GM23338 (cell line): ENCODE measurements around the gene SCNN1B. TPM values are rescaled to one million over a fixed set of nuclear protein-coding genes. Genes with fewer than 3 reads are reported as not detected.

Experiments
- ATAC-seq: fragments of 200-7000 bp; cut with Tn5 transposase; 3 replicates; pipeline ENCODE4 v1.9.1; 2020
- DNase-seq: peaks from one replicate; pipeline ENCODE4 v3.0.0-alpha.2; 2015; ENCODE audit warnings: low spot score
- H2AFZ ChIP-seq: fragments of 200-600 bp; sonication (generic); 2 replicates; pipeline ENCODE4 v1.8.0; 2016; ENCODE audit warnings: antibody characterized with exemption, mild to moderate bottlenecking, moderate library complexity
- H3F3A ChIP-seq: fragments of 200-600 bp; sonication (generic); replicated peaks from 2 replicates; pipeline ENCODE4 v1.8.0; 2017; ENCODE audit warnings: antibody characterized with exemption, mixed run types, low read depth
- H3K27ac ChIP-seq: fragments of 200-600 bp; sonication (generic); 2 replicates; pipeline ENCODE4 v1.6.1; 2016; ENCODE audit warnings: low read depth
- H3K27me3 ChIP-seq: fragments of 200-600 bp; sonication (generic); 2 replicates; pipeline ENCODE4 v1.8.0; 2016; ENCODE audit warnings: mild to moderate bottlenecking, mixed run types, moderate library complexity; ENCODE audit not compliant: insufficient read depth
- H3K36me3 ChIP-seq: fragments of 200-600 bp; sonication (generic); 2 replicates; pipeline ENCODE4 v1.8.0; 2016; ENCODE audit warnings: mild to moderate bottlenecking; ENCODE audit not compliant: insufficient read depth
- H3K4me1 ChIP-seq: fragments of 200-600 bp; sonication (generic); 2 replicates; pipeline ENCODE4 v1.8.0; 2016; ENCODE audit warnings: mild to moderate bottlenecking, moderate library complexity; ENCODE audit not compliant: insufficient read depth
- H3K4me2 ChIP-seq: fragments of 200-600 bp; sonication (generic); 2 replicates; pipeline ENCODE4 v1.7.1; 2017; ENCODE audit warnings: mixed run types
- H3K4me3 ChIP-seq: fragments of 200-600 bp; sonication (generic); 2 replicates; pipeline ENCODE4 v1.6.1; 2016; ENCODE audit warnings: mixed run types
- H3K79me2 ChIP-seq: fragments of 200-600 bp; sonication (generic); replicated peaks from 2 replicates; pipeline ENCODE4 v1.8.0; 2017; ENCODE audit warnings: mild to moderate bottlenecking; ENCODE audit not compliant: insufficient read depth
- H3K9me2 ChIP-seq: fragments of 200-600 bp; sonication (generic); 2 replicates; pipeline ENCODE4 v1.8.0; 2017; ENCODE audit not compliant: insufficient read depth
- H4K20me1 ChIP-seq: fragments of 200-600 bp; sonication (generic); replicated peaks from 2 replicates; pipeline ENCODE4 v1.8.0; 2017; ENCODE audit warnings: mild to moderate bottlenecking; ENCODE audit not compliant: insufficient read depth
- H3K27ac Mint-ChIP-seq: 2 replicates; pipeline ENCODE4 v1.8.0; 2020; ENCODE audit warnings: inconsistent platforms, mild to moderate bottlenecking, moderate library complexity, mixed read lengths
- H3K27me3 Mint-ChIP-seq: 3 replicates; pipeline ENCODE4 v1.8.0; 2022; ENCODE audit warnings: low read depth, mild to moderate bottlenecking, moderate library complexity, mixed read lengths, inconsistent platforms; ENCODE audit not compliant: insufficient read depth, poor library complexity
- H3K36me3 Mint-ChIP-seq: 3 replicates; pipeline ENCODE4 v1.8.0; 2021; ENCODE audit warnings: low read depth, mild to moderate bottlenecking, inconsistent platforms, moderate library complexity, mixed read lengths
- H3K4me1 Mint-ChIP-seq: 3 replicates; pipeline ENCODE4 v1.8.0; 2020; ENCODE audit warnings: mild to moderate bottlenecking, inconsistent platforms, mixed read lengths
- H3K4me3 Mint-ChIP-seq: 3 replicates; pipeline ENCODE4 v1.8.0; 2021; ENCODE audit warnings: moderate library complexity, mild to moderate bottlenecking, inconsistent platforms, mixed read lengths
- H3K9me3 Mint-ChIP-seq: 3 replicates; pipeline ENCODE4 v1.8.0; 2020; ENCODE audit warnings: moderate library complexity, mild to moderate bottlenecking, inconsistent platforms, mixed read lengths
- CREB1 ChIP-seq: fragments of 250-450 bp; sonication (Bioruptor Pico); IDR thresholded peaks from 2 replicates; pipeline ENCODE4 v1.5.0; 2020; ENCODE audit warnings: low read depth, mild to moderate bottlenecking, moderate library complexity
- EZH2 ChIP-seq: fragments of 200-600 bp; sonication (generic); IDR thresholded peaks from one replicate; pipeline ENCODE4 v1.8.0; 2017; ENCODE audit warnings: antibody characterized with exemption, mild to moderate bottlenecking, low read depth; ENCODE audit not compliant: unreplicated experiment
- EZH2phosphoT487 ChIP-seq: fragments of 200-600 bp; sonication (generic); IDR thresholded peaks from one replicate; pipeline ENCODE4 v1.8.1; 2018; ENCODE audit warnings: antibody characterized with exemption; ENCODE audit not compliant: unreplicated experiment
- JUNB ChIP-seq: IDR thresholded peaks from one replicate; pipeline ENCODE4 v1.6.1; 2016; ENCODE audit warnings: antibody characterized with exemption; ENCODE audit not compliant: unreplicated experiment
- NANOG ChIP-seq: IDR thresholded peaks from 2 replicates; pipeline ENCODE4 v1.6.1; 2016; ENCODE audit warnings: antibody characterized with exemption, borderline replicate concordance
- POLR2AphosphoS5 ChIP-seq: IDR thresholded peaks from 2 replicates; pipeline ENCODE4 v1.6.1; 2016; ENCODE audit warnings: antibody characterized with exemption, low read depth
- STAT1 ChIP-seq: IDR thresholded peaks from one replicate; pipeline ENCODE4 v1.6.1; 2016; ENCODE audit warnings: antibody characterized with exemption; ENCODE audit not compliant: unreplicated experiment
- ZNF114 ChIP-seq: fragments of 250-450 bp; sonication (Bioruptor Pico); IDR thresholded peaks from 2 replicates; pipeline ENCODE4 v1.5.0; 2020; ENCODE audit warnings: mild to moderate bottlenecking, moderate library complexity
- ZNF331 ChIP-seq: fragments of 250-450 bp; sonication (Bioruptor Pico); IDR thresholded peaks from 2 replicates; pipeline ENCODE4 v1.5.0; 2020; ENCODE audit warnings: low read depth, mild to moderate bottlenecking, moderate library complexity
- polyA plus RNA-seq: library from polyadenylated mRNA; unstranded; fragments of >200 nt; fragmentation: Nextera tagmentation; extraction: Ambion mirVana; gene quantifications from 2 replicates; pipeline ENCODE4 v1.2.1, GENCODE V29; 2016
- total RNA-seq: library from RNA; depleted of rRNA; stranded (reverse); fragments of >200 nt; shearing (Covaris generic); gene quantifications from 2 replicates; pipeline ENCODE4 v1.2.3, GENCODE V29; 2014
- TF ChIP-seq, protein P1 (sequence below): IDR thresholded peaks from one replicate; pipeline ENCODE4 v1.6.1; 2018; ENCODE audit warnings: antibody characterized with exemption; ENCODE audit not compliant: unreplicated experiment
- TF ChIP-seq, protein P2 (sequence below), 2 experiments: fragments of 200-600 bp in 1 of 2; sonication (generic) in 1 of 2; conservative IDR thresholded peaks; 2 replicates each; pipeline versions ENCODE4 v1.5.1 to v1.6.1; 2016 to 2017; ENCODE audit warnings: antibody characterized with exemption in 2 of 2, low read depth in 2 of 2, mild to moderate bottlenecking in 2 of 2, moderate library complexity in 1 of 2
- TF ChIP-seq, protein P3 (sequence below): fragments of 250-450 bp; sonication (Bioruptor Pico); IDR thresholded peaks from 2 replicates; pipeline ENCODE4 v1.5.0; 2020; ENCODE audit warnings: mild to moderate bottlenecking, moderate library complexity
- TF ChIP-seq, protein P4 (sequence below): IDR thresholded peaks from 2 replicates; pipeline ENCODE4 v1.6.1; 2016; ENCODE audit warnings: antibody characterized with exemption

SCNN1B gene
- total and polyA plus RNA-seq, 2 experiments from 2014 or later, result 0.78 to 1.1 TPM

DNA sequence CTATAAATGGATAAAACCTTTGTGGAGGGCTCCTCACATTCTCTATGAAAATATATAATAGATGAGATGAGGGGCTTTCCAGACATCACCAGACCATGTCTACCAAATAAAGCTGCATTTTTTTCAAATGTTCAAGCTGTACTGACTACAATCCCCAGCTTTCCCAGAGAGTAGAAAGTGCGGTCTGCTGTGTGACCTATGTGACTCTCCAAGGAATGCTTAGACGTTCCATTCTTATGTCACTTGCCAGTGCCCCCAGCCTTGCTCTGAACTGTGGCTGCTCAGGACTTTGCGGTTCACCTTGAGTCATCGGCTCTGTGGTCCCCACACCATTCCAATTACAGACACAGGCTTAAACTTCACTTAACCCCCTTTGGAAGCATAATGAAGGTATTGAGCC lies 47.8 kb upstream of the SCNN1B start:
- no peak overlapping the region for H3K4me3 Mint-ChIP-seq
- Histone ChIP-seq H4K20me1 (no peaks in the 10 kb centered on the region), H3K27me3 (no peaks in the 10 kb centered on the region), H3K9me2 (no peaks in the 10 kb centered on the region), H3K4me2 (no peak overlapping the region), H3K79me2 (no peaks in the 10 kb centered on the region), H3F3A (no peaks in the 10 kb centered on the region), H2AFZ (peak overlapping the region; percentile 81; the same call in 1 of the 2 replicates), H3K27ac (no peak overlapping the region), H3K4me3 (no peak overlapping the region), H3K4me1 (no peaks in the 10 kb centered on the region), H3K36me3 (no peaks in the 10 kb centered on the region)
- no peak overlapping the region for H3K27ac Mint-ChIP-seq
- TF ChIP-seq ZNF114 (CRISPR knock-in tag) (no peak), CREB1 (no peak), POLR2AphosphoS5 (no peak), EZH2phosphoT487 (no peak), NANOG (no peak), EZH2 (no peak), JUNB (no peak), ZNF331 (CRISPR knock-in tag) (no peak), STAT1 (no peak)
- TF ChIP-seq, protein P1, sequence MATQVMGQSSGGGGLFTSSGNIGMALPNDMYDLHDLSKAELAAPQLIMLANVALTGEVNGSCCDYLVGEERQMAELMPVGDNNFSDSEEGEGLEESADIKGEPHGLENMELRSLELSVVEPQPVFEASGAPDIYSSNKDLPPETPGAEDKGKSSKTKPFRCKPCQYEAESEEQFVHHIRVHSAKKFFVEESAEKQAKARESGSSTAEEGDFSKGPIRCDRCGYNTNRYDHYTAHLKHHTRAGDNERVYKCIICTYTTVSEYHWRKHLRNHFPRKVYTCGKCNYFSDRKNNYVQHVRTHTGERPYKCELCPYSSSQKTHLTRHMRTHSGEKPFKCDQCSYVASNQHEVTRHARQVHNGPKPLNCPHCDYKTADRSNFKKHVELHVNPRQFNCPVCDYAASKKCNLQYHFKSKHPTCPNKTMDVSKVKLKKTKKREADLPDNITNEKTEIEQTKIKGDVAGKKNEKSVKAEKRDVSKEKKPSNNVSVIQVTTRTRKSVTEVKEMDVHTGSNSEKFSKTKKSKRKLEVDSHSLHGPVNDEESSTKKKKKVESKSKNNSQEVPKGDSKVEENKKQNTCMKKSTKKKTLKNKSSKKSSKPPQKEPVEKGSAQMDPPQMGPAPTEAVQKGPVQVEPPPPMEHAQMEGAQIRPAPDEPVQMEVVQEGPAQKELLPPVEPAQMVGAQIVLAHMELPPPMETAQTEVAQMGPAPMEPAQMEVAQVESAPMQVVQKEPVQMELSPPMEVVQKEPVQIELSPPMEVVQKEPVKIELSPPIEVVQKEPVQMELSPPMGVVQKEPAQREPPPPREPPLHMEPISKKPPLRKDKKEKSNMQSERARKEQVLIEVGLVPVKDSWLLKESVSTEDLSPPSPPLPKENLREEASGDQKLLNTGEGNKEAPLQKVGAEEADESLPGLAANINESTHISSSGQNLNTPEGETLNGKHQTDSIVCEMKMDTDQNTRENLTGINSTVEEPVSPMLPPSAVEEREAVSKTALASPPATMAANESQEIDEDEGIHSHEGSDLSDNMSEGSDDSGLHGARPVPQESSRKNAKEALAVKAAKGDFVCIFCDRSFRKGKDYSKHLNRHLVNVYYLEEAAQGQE, result no peak
- TF ChIP-seq, protein P2, sequence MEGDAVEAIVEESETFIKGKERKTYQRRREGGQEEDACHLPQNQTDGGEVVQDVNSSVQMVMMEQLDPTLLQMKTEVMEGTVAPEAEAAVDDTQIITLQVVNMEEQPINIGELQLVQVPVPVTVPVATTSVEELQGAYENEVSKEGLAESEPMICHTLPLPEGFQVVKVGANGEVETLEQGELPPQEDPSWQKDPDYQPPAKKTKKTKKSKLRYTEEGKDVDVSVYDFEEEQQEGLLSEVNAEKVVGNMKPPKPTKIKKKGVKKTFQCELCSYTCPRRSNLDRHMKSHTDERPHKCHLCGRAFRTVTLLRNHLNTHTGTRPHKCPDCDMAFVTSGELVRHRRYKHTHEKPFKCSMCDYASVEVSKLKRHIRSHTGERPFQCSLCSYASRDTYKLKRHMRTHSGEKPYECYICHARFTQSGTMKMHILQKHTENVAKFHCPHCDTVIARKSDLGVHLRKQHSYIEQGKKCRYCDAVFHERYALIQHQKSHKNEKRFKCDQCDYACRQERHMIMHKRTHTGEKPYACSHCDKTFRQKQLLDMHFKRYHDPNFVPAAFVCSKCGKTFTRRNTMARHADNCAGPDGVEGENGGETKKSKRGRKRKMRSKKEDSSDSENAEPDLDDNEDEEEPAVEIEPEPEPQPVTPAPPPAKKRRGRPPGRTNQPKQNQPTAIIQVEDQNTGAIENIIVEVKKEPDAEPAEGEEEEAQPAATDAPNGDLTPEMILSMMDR (conservative IDR thresholded peaks at IDR 0.05; ENCODE audit: low read depth in 2 of 2), result no peak
- TF ChIP-seq, protein P3, sequence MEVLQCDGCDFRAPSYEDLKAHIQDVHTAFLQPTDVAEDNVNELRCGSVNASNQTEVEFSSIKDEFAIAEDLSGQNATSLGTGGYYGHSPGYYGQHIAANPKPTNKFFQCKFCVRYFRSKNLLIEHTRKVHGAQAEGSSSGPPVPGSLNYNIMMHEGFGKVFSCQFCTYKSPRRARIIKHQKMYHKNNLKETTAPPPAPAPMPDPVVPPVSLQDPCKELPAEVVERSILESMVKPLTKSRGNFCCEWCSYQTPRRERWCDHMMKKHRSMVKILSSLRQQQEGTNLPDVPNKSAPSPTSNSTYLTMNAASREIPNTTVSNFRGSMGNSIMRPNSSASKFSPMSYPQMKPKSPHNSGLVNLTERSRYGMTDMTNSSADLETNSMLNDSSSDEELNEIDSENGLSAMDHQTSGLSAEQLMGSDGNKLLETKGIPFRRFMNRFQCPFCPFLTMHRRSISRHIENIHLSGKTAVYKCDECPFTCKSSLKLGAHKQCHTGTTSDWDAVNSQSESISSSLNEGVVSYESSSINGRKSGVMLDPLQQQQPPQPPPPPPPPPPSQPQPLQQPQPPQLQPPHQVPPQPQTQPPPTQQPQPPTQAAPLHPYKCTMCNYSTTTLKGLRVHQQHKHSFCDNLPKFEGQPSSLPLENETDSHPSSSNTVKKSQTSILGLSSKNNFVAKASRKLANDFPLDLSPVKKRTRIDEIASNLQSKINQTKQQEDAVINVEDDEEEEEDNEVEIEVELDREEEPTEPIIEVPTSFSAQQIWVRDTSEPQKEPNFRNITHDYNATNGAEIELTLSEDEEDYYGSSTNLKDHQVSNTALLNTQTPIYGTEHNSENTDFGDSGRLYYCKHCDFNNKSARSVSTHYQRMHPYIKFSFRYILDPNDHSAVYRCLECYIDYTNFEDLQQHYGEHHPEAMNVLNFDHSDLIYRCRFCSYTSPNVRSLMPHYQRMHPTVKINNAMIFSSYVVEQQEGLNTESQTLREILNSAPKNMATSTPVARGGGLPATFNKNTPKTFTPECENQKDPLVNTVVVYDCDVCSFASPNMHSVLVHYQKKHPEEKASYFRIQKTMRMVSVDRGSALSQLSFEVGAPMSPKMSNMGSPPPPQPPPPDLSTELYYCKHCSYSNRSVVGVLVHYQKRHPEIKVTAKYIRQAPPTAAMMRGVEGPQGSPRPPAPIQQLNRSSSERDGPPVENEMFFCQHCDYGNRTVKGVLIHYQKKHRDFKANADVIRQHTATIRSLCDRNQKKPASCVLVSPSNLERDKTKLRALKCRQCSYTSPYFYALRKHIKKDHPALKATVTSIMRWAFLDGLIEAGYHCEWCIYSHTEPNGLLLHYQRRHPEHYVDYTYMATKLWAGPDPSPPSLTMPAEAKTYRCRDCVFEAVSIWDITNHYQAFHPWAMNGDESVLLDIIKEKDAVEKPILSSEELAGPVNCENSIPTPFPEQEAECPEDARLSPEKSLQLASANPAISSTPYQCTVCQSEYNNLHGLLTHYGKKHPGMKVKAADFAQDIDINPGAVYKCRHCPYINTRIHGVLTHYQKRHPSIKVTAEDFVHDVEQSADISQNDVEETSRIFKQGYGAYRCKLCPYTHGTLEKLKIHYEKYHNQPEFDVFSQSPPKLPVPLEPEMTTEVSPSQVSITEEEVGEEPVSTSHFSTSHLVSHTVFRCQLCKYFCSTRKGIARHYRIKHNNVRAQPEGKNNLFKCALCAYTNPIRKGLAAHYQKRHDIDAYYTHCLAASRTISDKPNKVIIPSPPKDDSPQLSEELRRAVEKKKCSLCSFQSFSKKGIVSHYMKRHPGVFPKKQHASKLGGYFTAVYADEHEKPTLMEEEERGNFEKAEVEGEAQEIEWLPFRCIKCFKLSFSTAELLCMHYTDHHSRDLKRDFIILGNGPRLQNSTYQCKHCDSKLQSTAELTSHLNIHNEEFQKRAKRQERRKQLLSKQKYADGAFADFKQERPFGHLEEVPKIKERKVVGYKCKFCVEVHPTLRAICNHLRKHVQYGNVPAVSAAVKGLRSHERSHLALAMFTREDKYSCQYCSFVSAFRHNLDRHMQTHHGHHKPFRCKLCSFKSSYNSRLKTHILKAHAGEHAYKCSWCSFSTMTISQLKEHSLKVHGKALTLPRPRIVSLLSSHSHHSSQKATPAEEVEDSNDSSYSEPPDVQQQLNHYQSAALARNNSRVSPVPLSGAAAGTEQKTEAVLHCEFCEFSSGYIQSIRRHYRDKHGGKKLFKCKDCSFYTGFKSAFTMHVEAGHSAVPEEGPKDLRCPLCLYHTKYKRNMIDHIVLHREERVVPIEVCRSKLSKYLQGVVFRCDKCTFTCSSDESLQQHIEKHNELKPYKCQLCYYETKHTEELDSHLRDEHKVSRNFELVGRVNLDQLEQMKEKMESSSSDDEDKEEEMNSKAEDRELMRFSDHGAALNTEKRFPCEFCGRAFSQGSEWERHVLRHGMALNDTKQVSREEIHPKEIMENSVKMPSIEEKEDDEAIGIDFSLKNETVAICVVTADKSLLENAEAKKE, result no peak
- TF ChIP-seq, protein P4, sequence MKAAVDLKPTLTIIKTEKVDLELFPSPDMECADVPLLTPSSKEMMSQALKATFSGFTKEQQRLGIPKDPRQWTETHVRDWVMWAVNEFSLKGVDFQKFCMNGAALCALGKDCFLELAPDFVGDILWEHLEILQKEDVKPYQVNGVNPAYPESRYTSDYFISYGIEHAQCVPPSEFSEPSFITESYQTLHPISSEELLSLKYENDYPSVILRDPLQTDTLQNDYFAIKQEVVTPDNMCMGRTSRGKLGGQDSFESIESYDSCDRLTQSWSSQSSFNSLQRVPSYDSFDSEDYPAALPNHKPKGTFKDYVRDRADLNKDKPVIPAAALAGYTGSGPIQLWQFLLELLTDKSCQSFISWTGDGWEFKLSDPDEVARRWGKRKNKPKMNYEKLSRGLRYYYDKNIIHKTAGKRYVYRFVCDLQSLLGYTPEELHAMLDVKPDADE, result no peak
- H3K4me1 Mint-ChIP-seq, result no peaks in the 10 kb centered on the region
- no peaks in the 10 kb centered on the region for H3K27me3 Mint-ChIP-seq
- DNase-seq, result peak; percentile 14
- H3K9me3 Mint-ChIP-seq, result peaks cover 18% of the 10 kb centered on the region
- peak; percentile 42; the same call in 2 of the 3 replicates for ATAC-seq
- no peaks in the 10 kb centered on the region; the same call in 2 of the 3 replicates for H3K36me3 Mint-ChIP-seq
